ENCODE results near the gene HYAL3.
"Not testable (repeated sequence)": the region's sequence is repeated elsewhere in the genome, so short reads cannot be mapped to it uniquely, and the experiment has no call there.

Gene HYAL3

GRCh38 chr3:50312041-50312440 is 12.8 kb upstream of the HYAL3 start:
- not testable (repeated sequence) for DNase-seq

GRCh38 chr3:50304601-50305000 is 5.4 kb upstream of the HYAL3 start:
- DNase-seq, result no peak

GRCh38 chr3:50303013-50303815 is 4.0 kb upstream of the HYAL3 start, which contains the start of gene HYAL1:
HYAL1 (minus strand) TSS chr3:50303574; CDS start chr3:50302956, 618 bp downstream.
- no peak for DNase-seq

- no peak for DNase-seq
These were observed 3.1 kb upstream of the HYAL3 start for GRCh38 chr3:50302095-50303012.

- no peak for DNase-seq
These were observed 1.6 kb upstream of the HYAL3 start for GRCh38 chr3:50300681-50301254.

GRCh38 chr3:50299929-50300680 is 900 bp upstream of the HYAL3 start:
- no peak for DNase-seq

GRCh38 chr3:50299638-50299928 is 378 bp upstream of the HYAL3 start:
- no peak for DNase-seq

- no peak for DNase-seq
These were observed 1.1 kb downstream of the HYAL3 start for GRCh38 chr3:50297896-50298725.

- DNase-seq, result no peak
These were observed 1.8 kb downstream of the HYAL3 start for GRCh38 chr3:50297384-50297775.

GRCh38 chr3:50296721-50297383 is 2.4 kb downstream of the HYAL3 start:
- no peak for DNase-seq

- no peak for DNase-seq
These were observed 3.4 kb downstream of the HYAL3 start for GRCh38 chr3:50295553-50296431.

GRCh38 chr3:50294492-50295403 is 4.5 kb downstream of the HYAL3 start:
- no peak for DNase-seq

- DNase-seq, result no peak
These were observed 5.1 kb downstream of the HYAL3 start for GRCh38 chr3:50294089-50294488.

GRCh38 chr3:50293079-50293801 is 6.0 kb downstream of the HYAL3 start:
- no peak for DNase-seq

- peak; percentile 84 to 93 (median 91) for DNase-seq
These were observed 6.8 kb downstream of the HYAL3 start, which contains the start of gene IFRD2 for GRCh38 chr3:50292159-50293078. IFRD2 (minus strand) TSS chr3:50292429; CDS start chr3:50292274, 155 bp downstream.

GRCh38 chr3:50290161-50290641 is 9.0 kb downstream of the HYAL3 start:
- DNase-seq, result no peak

GRCh38 chr3:50289130-50289529 is 10.1 kb downstream of the HYAL3 start:
- no peak for DNase-seq

All from activated CD4-positive, CD25-positive, alpha-beta regulatory T cell (primary cell).